H1 (cell line): ENCODE measurements around the gene PRCD. TPM values are rescaled to one million over a fixed set of nuclear protein-coding genes. Genes with fewer than 3 reads are reported as not detected.

ENCODE experiments used
- CTCF ChIA-PET: fragments of 300-600 bp; sonication (Branson Sonifier 250); formaldehyde crosslinking; loops from one replicate; lab custom pipeline; 2021; ENCODE audit not compliant: partially characterized antibody; lab: Charles Lee
- POLR2A ChIA-PET: fragments of 300-600 bp; sonication (Branson Sonifier 250); formaldehyde crosslinking; loops from one replicate; lab custom pipeline; 2021; ENCODE audit warnings: inconsistent platforms; ENCODE audit not compliant: partially characterized antibody; lab: Charles Lee
- DNase-seq, 2 experiments: peaks; one replicate each; pipeline versions ENCODE4 v3.0.0 to v3.0.0-alpha.2; 2010 to 2022; ENCODE audit warnings: low spot score in 2 of 2, low read depth in 1 of 2, mixed read lengths in 1 of 2
- FAIRE-seq: peaks from 2 replicates; lab custom pipeline; 2011; peaks lifted over from hg19 to GRCh38; lab: Jason Lieb, UNC
- H2AFZ ChIP-seq: 2 replicates; pipeline ENCODE4 v1.8.1; 2012; ENCODE audit warnings: low read length, inconsistent platforms
- H2AK5ac ChIP-seq: 2 replicates; pipeline ENCODE4 v1.6.1; 2013; ENCODE audit warnings: low read depth, low read length
- H2BK120ac ChIP-seq: replicated peaks from 2 replicates; pipeline ENCODE3; 2013; ENCODE audit warnings: low read depth, low read length, inconsistent platforms
- H2BK12ac ChIP-seq: 2 replicates; pipeline ENCODE4 v1.6.1; 2013; ENCODE audit warnings: low read depth, low read length
- H2BK15ac ChIP-seq: 2 replicates; pipeline ENCODE4 v1.6.1; 2013; ENCODE audit warnings: low read length
- H2BK20ac ChIP-seq: 2 replicates; pipeline ENCODE4 v1.6.1; 2013; ENCODE audit warnings: low read length
- H2BK5ac ChIP-seq: 2 replicates; pipeline ENCODE4 v1.6.1; 2013; ENCODE audit warnings: low read depth, low read length
- H3K14ac ChIP-seq: 2 replicates; pipeline ENCODE4 v1.6.1; 2013; ENCODE audit warnings: inconsistent platforms; ENCODE audit not compliant: insufficient read length
- H3K18ac ChIP-seq: 2 replicates; pipeline ENCODE4 v1.6.1; 2013; ENCODE audit warnings: low read length; ENCODE audit errors: extremely low read depth
- H3K23ac ChIP-seq: 2 replicates; pipeline ENCODE4 v1.6.1; 2013; ENCODE audit warnings: inconsistent platforms; ENCODE audit not compliant: insufficient read length
- H3K23me2 ChIP-seq: 2 replicates; pipeline ENCODE4 v1.6.1; 2013; ENCODE audit warnings: low read depth, low read length
- H3K27ac ChIP-seq: 2 replicates; pipeline ENCODE4 v1.6.1; 2011; ENCODE audit warnings: low read depth, low read length, inconsistent platforms
- H3K27me3 ChIP-seq, 4 experiments: replicated peaks in 1 of 4; 1 replicate in 1 of 4; 2 replicates in 3 of 4; pipeline versions ENCODE4 v1.6.1 to v1.8.1; 2011 to 2013; ENCODE audit warnings: low read length in 3 of 4, mild to moderate bottlenecking in 3 of 4, inconsistent platforms in 2 of 4, mixed read lengths in 2 of 4, moderate library complexity in 1 of 4; ENCODE audit not compliant: control insufficient read depth in 3 of 4, insufficient read depth in 3 of 4; ENCODE audit errors: extremely low read depth in 1 of 4
- H3K36me3 ChIP-seq, 4 experiments: 2 replicates each; pipeline versions ENCODE4 v1.6.1 to v1.8.1; 2011 to 2013; ENCODE audit warnings: mild to moderate bottlenecking in 4 of 4, low read length in 3 of 4, moderate library complexity in 2 of 4, control low read depth in 1 of 4, inconsistent platforms in 1 of 4; ENCODE audit not compliant: insufficient read depth in 4 of 4, control insufficient read depth in 2 of 4
- H3K4ac ChIP-seq: replicated peaks from 2 replicates; pipeline ENCODE3; 2013; ENCODE audit warnings: low read length, low read depth, mixed read lengths, inconsistent platforms; ENCODE audit not compliant: insufficient read length
- H3K4me1 ChIP-seq, 4 experiments: replicated peaks in 1 of 4; 1 replicate in 1 of 4; 2 replicates in 3 of 4; pipeline versions ENCODE4 v1.6.1 to v1.8.1; 2011 to 2013; ENCODE audit warnings: low read length in 3 of 4, inconsistent platforms in 2 of 4, mixed read lengths in 1 of 4; ENCODE audit not compliant: insufficient read depth in 4 of 4, control insufficient read depth in 3 of 4
- H3K4me2 ChIP-seq, 2 experiments: 2 replicates each; pipeline versions ENCODE4 v1.6.1 to v1.8.1; 2011 to 2013; ENCODE audit warnings: low read depth in 2 of 2, low read length in 2 of 2, control low read depth in 1 of 2, inconsistent platforms in 1 of 2, mild to moderate bottlenecking in 1 of 2; ENCODE audit not compliant: insufficient read depth in 1 of 2
- H3K4me3 ChIP-seq, 4 experiments: fragments of 200-600, 300-600 bp in 1 of 4; sonication (generic), shearing (Covaris generic), sonication (Bioruptor Twin) in 1 of 4; 2 replicates each; pipeline versions ENCODE4 v1.5.1 to v1.8.1; 2011 to 2016; ENCODE audit warnings: low read length in 4 of 4, low read depth in 3 of 4, control low read depth in 2 of 4, inconsistent platforms in 2 of 4, mild to moderate bottlenecking in 2 of 4, mixed read lengths in 1 of 4, moderate library complexity in 1 of 4; ENCODE audit not compliant: insufficient read depth in 2 of 4; ENCODE audit errors: extremely low read depth in 1 of 4
- H3K56ac ChIP-seq: replicated peaks from 2 replicates; pipeline ENCODE3; 2013; ENCODE audit warnings: low read depth, mild to moderate bottlenecking, mixed read lengths, low read length, inconsistent platforms; ENCODE audit not compliant: insufficient read length
- H3K79me1 ChIP-seq: 2 replicates; pipeline ENCODE4 v1.6.1; 2013; ENCODE audit warnings: low read depth, low read length, control low read depth
- H3K79me2 ChIP-seq, 2 experiments: 2 replicates each; pipeline versions ENCODE4 v1.6.1 to v1.8.1; 2012 to 2013; ENCODE audit warnings: low read length in 2 of 2, mild to moderate bottlenecking in 2 of 2, inconsistent platforms in 1 of 2; ENCODE audit not compliant: insufficient read depth in 2 of 2, control insufficient read depth in 1 of 2
- H3K9ac ChIP-seq, 4 experiments: replicated peaks in 1 of 4; 1 replicate in 1 of 4; 2 replicates in 3 of 4; pipeline versions ENCODE4 v1.6.1 to v1.8.1; 2011 to 2013; ENCODE audit warnings: low read depth in 3 of 4, low read length in 3 of 4, control low read depth in 2 of 4, mild to moderate bottlenecking in 2 of 4, moderate library complexity in 2 of 4, inconsistent platforms in 1 of 4; ENCODE audit errors: extremely low read depth in 1 of 4
- H3K9me3 ChIP-seq, 2 experiments: 2 replicates each; pipeline versions ENCODE4 v1.6.1 to v1.8.1; 2012 to 2013; ENCODE audit warnings: mild to moderate bottlenecking in 2 of 2, moderate library complexity in 2 of 2, control low read depth in 1 of 2, inconsistent platforms in 1 of 2, low read depth in 1 of 2, low read length in 1 of 2, mixed read lengths in 1 of 2; ENCODE audit not compliant: insufficient read depth in 2 of 2
- H4K20me1 ChIP-seq, 2 experiments: replicated peaks in 1 of 2; 2 replicates each; pipeline versions ENCODE3 to v1.8.1; 2011 to 2013; ENCODE audit warnings: inconsistent platforms in 2 of 2, low read length in 2 of 2, mild to moderate bottlenecking in 1 of 2; ENCODE audit not compliant: insufficient read depth in 2 of 2, control insufficient read depth in 1 of 2
- H4K5ac ChIP-seq: 2 replicates; pipeline ENCODE4 v1.6.1; 2013; ENCODE audit warnings: low read length, low read depth, mixed read lengths, inconsistent platforms; ENCODE audit not compliant: insufficient read length
- H4K8ac ChIP-seq: 2 replicates; pipeline ENCODE4 v1.8.0; 2013; ENCODE audit warnings: mild to moderate bottlenecking, moderate library complexity, low read length, inconsistent platforms; ENCODE audit not compliant: insufficient read depth; ENCODE audit errors: extremely low read depth
- H4K91ac ChIP-seq: replicated peaks from 2 replicates; pipeline ENCODE3; 2013; ENCODE audit warnings: low read length, mixed read lengths, inconsistent platforms; ENCODE audit not compliant: insufficient read length
- CBX5 ChIP-seq: fragments of 300-800, 300-1000 bp; sonication (generic); IDR thresholded peaks from 2 replicates; pipeline ENCODE4 v1.7.1; 2016; ENCODE audit warnings: antibody characterized with exemption, low read length, low read depth
- CTBP2 ChIP-seq: IDR thresholded peaks from 2 replicates; pipeline ENCODE4 v1.7.0; 2011; ENCODE audit warnings: borderline replicate concordance, mild to moderate bottlenecking, moderate library complexity, mixed read lengths, low read length; ENCODE audit not compliant: insufficient read depth, insufficient read length
- NRF1 ChIP-seq: IDR thresholded peaks from 2 replicates; pipeline ENCODE4 v1.6.1; 2011; ENCODE audit warnings: mild to moderate bottlenecking, low read depth, low read length, improper control_type of control experiment
- TEAD4 ChIP-seq: IDR thresholded peaks from 2 replicates; pipeline ENCODE4 v1.6.1; 2012; ENCODE audit warnings: low read depth, low read length, inconsistent platforms, mixed read lengths
- WGBS, 2 experiments: shearing (Covaris generic) in 1 of 2; methylation state at CpG; one replicate each; pipeline versions ENCODE4 v1.1.6 to v1.1.7; 2013 to 2015; ENCODE audit warnings: low lambda C conversion rate in 2 of 2, mixed read lengths in 2 of 2, inconsistent platforms in 1 of 2, low coverage in 1 of 2, missing lambda C conversion rate in 1 of 2; ENCODE audit not compliant: insufficient replicate concordance in 2 of 2, insufficient coverage in 1 of 2, insufficient read length in 1 of 2; ENCODE audit errors: extremely low coverage in 1 of 2, missing lambda C conversion rate in 1 of 2; 5-methylcytosine and 5-hydroxymethylcytosine counted together
- polyA plus RNA-seq, 7 experiments: library from polyadenylated mRNA; depleted of rRNA in 3 of 7; stranded (reverse) in 5 of 7; unstranded in 2 of 7; fragments of >200 nt in 5 of 7; fragments of 200-250 nt in 2 of 7; gene quantifications; 1 replicate in 5 of 7; 2 replicates in 1 of 7; 4 replicates in 1 of 7; pipeline versions ENCODE4 v1.2.1 to v1.2.3, GENCODE V29; 2011 to 2013; ENCODE audit warnings: missing spikeins in 2 of 7, mixed read lengths in 2 of 7
- total RNA-seq: library from RNA; stranded (reverse); fragmentation: NEBNext Ultra II Directional; extraction: Animal tissue kit (Norgen Biotek cat#: 25700); gene quantifications from 2 replicates; pipeline ENCODE4 v1.2.1, GENCODE V29; 2021

The PRCD gene
- total and polyA plus RNA-seq, 2 of the 8 experiments (the other 6 are each of a cell fraction or from before 2014, with no cell fraction given) = 0.77 to 2.1 TPM

DNA sequence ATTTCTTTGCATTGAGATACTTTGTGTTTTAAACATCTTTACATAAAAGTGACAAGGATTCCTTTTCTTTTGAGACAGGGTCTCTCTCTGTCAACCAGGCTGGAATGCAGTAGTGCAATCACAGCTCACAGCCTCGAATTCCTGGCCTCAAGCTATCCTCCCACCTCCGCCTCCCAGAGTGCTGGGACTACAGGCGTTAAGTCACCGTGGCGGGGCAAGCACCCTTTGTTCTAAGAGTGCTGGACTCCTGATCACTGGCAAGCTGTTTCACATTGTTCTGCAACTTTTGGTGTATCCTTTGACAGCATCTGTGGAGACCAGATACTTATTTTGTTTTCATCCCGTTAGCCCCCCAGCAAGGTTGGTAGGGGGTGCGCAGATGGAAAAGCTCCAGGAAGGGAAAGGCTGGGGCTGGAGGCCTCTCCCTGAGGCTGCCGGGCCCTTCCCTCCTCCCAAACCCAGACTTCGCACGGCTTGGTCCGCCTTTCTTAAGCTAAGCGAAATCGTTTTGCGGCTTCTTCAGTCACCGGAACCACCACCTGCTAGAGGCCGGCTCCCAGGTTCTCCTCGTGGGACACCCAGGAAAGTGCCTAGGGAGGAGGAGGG is 44.7 kb downstream of the PRCD start:
- peak overlapping the region; percentile 94; the same call in 1 of the 2 replicates for H2AFZ ChIP-seq
- peak overlapping the region; percentile 42 to 81 (median 48) for H3K4me3 ChIP-seq
- H2BK5ac ChIP-seq = no peak overlapping the region
- H3K4ac ChIP-seq = no peak overlapping the region
- H3K9ac ChIP-seq = 0 out of 7 replicates have a peak overlapping the region, but pooled peaks of 1 of the 4 experiments have one; percentile 26
- 0 out of 2 replicates have a peak overlapping the region, but pooled peaks have one; percentile 12 for H2BK15ac ChIP-seq
- H3K23me2 ChIP-seq = peaks cover 13% of the 10 kb centered on the region
- no peak overlapping the region for H2BK20ac ChIP-seq
- no peak overlapping the region for H2AK5ac ChIP-seq
- H4K20me1 ChIP-seq = peaks cover 0 to 2% of the 10 kb centered on the region in 2 experiments
- CTCF ChIA-PET = interaction anchor here (0.6 to 3.5 kb wide), 9 partner anchors 9 to 102 kb away, joined by 3 to 12 read pairs (median 4); no protein-coding TSS in a partner anchor
- H3K56ac ChIP-seq = no peak overlapping the region
- peaks cover 33 to 67% (median 55%) of the 10 kb centered on the region in 4 experiments for H3K27me3 ChIP-seq
- no peak overlapping the region for H4K91ac ChIP-seq
- TF ChIP-seq TEAD4 = peak; percentile 64
- no peak for TF ChIP-seq CBX5
- TF ChIP-seq NRF1 = no peak
- TF ChIP-seq CTBP2 = peak; percentile 57
- TF ChIP-seq, all 59 proteins: peak for 2
- POLR2A ChIA-PET = interaction anchor here (1.0 to 1.9 kb wide), 4 partner anchors 11 to 22 kb away, joined by 3 to 16 read pairs (median 4); no protein-coding TSS in a partner anchor
- FAIRE-seq (no peak), DNase-seq (no peak)
- no peaks in the 10 kb centered on the region for H3K79me2 ChIP-seq
- peak overlapping the region; percentile 87 to 99 for H3K4me2 ChIP-seq
- H3K27ac ChIP-seq = no peak overlapping the region
- H2BK12ac ChIP-seq = no peak overlapping the region
- H4K8ac ChIP-seq = no peak overlapping the region
- H3K23ac ChIP-seq = no peak overlapping the region
- H3K9me3 ChIP-seq = 0 out of 4 replicates have a peak, but pooled peaks cover 0 to 2% of the 10 kb centered on the region in 2 experiments
- H3K4me1 ChIP-seq = peaks cover 0 to 25% (median 11%) of the 10 kb centered on the region in 4 experiments; a peak in 6 of 7 replicates
- WGBS, 2 experiments = 12% methylated on average over 17 of the region's 17 CpGs; no CpG with 5 or more reads in 1 of the 2 experiments
- H2BK120ac ChIP-seq = no peak overlapping the region
- no peaks in the 10 kb centered on the region for H3K79me1 ChIP-seq
- H3K18ac ChIP-seq = 0 out of 2 replicates have a peak overlapping the region, but pooled peaks have one; percentile 13
- no peak overlapping the region for H4K5ac ChIP-seq
- H3K14ac ChIP-seq = no peak overlapping the region
- H3K36me3 ChIP-seq = peaks cover 0 to 9% (median 0%) of the 10 kb centered on the region in 4 experiments; a peak in 1 of 8 replicates
